ENCODE results near the gene IL18. TPM values are rescaled to one million over a fixed set of nuclear protein-coding genes. Genes with fewer than 3 reads are reported as not detected.
"Not testable (repeated sequence)": the region's sequence is repeated elsewhere in the genome, so short reads cannot be mapped to it uniquely, and the experiment has no call there.

IL18 gene
- total RNA-seq, result not detected
- under 1 TPM in 2 of 3 donors, not detected in 1; 0.16 to 0.19 TPM for polyA plus RNA-seq
- total RNA-seq, result 0 to 0.09 (median 0) reads per million in 6 experiments

DNA sequence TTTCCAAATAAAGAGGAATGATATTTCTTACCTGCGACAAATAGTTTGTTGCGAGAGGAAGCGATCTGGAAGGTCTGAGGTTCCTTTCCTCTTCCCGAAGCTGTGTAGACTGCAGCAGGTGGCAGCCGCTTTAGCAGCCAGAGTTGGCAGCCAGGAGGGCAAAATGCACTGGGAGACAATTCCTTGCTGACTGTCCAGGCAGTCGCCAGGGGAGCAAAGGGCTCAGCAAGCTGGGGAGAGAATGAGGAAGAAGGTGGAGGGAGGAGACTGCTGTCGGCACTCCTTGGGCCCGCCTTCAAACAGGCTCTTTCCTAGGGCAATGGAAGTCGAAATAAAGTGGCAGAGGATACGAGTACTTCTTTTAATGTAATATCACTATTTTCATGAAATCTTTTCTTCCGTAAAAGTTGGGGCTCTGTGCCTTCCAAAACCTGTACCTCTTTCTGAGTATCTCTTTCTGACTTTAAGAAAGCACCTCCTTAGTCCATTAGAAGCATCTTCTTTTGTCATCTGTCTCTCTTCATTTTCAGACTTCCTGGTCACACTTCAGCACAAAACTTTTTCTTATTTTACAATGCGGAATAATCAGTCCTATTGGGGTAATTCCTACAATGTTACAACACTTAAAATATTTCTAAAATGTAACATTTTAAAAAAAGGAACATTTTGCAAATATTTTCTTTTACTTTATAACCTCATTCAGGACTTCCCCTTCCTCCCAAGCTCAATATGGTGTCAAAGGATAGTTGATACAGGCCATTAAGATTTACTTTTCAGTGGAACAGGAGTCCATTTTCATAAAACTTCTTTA is at the start of gene IL18:
IL18 (minus strand) TSS at position 220 of the 811 bp plus-strand sequence. CDS start 9,041 bp downstream, outside the sequence.
- Mint-ChIP-seq H3K9me3 (peaks cover 0 to 2% (median 0%) of the 10 kb centered on the region in 9 donors), H3K36me3 (peaks cover 0 to 10% (median 9%) of the 10 kb centered on the region in 3 donors), H3K27ac (no peak within 1 kb of the TSS), H3K4me3 (peak within 1 kb of the TSS in 5 of 10 donors; percentile 12 to 74 (median 39)), H3K4me1 (peaks cover 0 to 26% (median 6%) of the 10 kb centered on the region in 4 donors), H3K27me3 (peaks cover 12 to 40% (median 25%) of the 10 kb centered on the region in 5 donors)
- POLR2A ChIA-PET, result no interaction called here
- DNase-seq (no peak), ATAC-seq (no peak)

- no peaks in the 10 kb centered on the region for H3K36me3 Mint-ChIP-seq
- peaks cover 0 to 9% (median 1%) of the 10 kb centered on the region in 5 donors for H3K27me3 Mint-ChIP-seq
- peaks cover 0 to 9% (median 0%) of the 10 kb centered on the region in 4 donors for H3K4me1 Mint-ChIP-seq
- H3K27ac Mint-ChIP-seq, result no peak overlapping the region
- no peak overlapping the region for H3K4me3 Mint-ChIP-seq
- DNase-seq (no peak), ATAC-seq (no peak)
- POLR2A ChIA-PET, result interaction anchor here (0.7 kb wide), 1 partner anchor 1907 kb away, joined by 3 read pairs; no protein-coding TSS in a partner anchor
- no peaks in the 10 kb centered on the region for H3K9me3 Mint-ChIP-seq
Measured at GRCh38 chr11:112212710-112213109, 48.8 kb upstream of the IL18 start.

- peaks cover 0 to 9% (median 0%) of the 10 kb centered on the region in 4 donors for H3K4me1 Mint-ChIP-seq
- H3K27me3 Mint-ChIP-seq, result peaks cover 0 to 9% (median 1%) of the 10 kb centered on the region in 5 donors
- no peak for DNase-seq
- no peaks in the 10 kb centered on the region for H3K9me3 Mint-ChIP-seq
- H3K27ac Mint-ChIP-seq, result no peak overlapping the region
- POLR2A ChIA-PET, result interaction anchor here (0.7 kb wide), 1 partner anchor 1907 kb away, joined by 3 read pairs; no protein-coding TSS in a partner anchor
- ATAC-seq, result no peak
- no peaks in the 10 kb centered on the region for H3K36me3 Mint-ChIP-seq
- H3K4me3 Mint-ChIP-seq, result no peak overlapping the region
Measured at GRCh38 chr11:112212290-112212689, 48.4 kb upstream of the IL18 start.

DNA sequence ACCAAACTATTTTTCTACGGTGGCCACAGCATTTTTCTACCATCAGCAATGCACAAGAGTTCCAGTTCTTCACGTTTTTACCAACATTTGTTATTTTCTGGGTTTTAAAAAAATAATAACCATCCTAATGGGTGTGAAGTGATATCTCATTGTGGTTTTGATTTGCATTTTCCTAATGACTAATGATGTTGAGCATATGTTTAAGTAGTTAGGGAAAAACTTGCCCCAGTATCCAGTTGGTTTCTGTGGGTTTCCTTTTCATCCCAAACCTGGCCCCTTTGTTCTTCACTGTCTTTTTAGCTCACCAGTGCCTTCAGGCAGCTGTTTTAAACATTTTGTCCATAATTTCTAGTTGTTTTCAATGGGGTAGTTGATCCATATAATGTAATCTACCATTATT is 47.6 kb upstream of the IL18 start:
- H3K4me1 Mint-ChIP-seq, result peaks cover 0 to 9% (median 0%) of the 10 kb centered on the region in 4 donors
- H3K27me3 Mint-ChIP-seq, result peaks cover 0 to 9% (median 1%) of the 10 kb centered on the region in 5 donors
- no peak overlapping the region for H3K4me3 Mint-ChIP-seq
- ATAC-seq, result no peak
- H3K9me3 Mint-ChIP-seq, result no peaks in the 10 kb centered on the region
- H3K27ac Mint-ChIP-seq, result no peak overlapping the region
- DNase-seq, result no peak
- POLR2A ChIA-PET, result no interaction called here
- H3K36me3 Mint-ChIP-seq, result peaks cover 0 to 2% (median 0%) of the 10 kb centered on the region in 3 donors

GRCh38 chr11:112210890-112211289 is 47.0 kb upstream of the IL18 start:
- H3K4me3 Mint-ChIP-seq, result no peak overlapping the region
- H3K9me3 Mint-ChIP-seq, result no peaks in the 10 kb centered on the region
- H3K36me3 Mint-ChIP-seq, result peaks cover 0 to 3% (median 0%) of the 10 kb centered on the region in 3 donors

GRCh38 chr11:112206071-112206470 is 42.2 kb upstream of the IL18 start:
- H3K9me3 Mint-ChIP-seq, result no peaks in the 10 kb centered on the region
- peaks cover 0 to 2% (median 0%) of the 10 kb centered on the region in 5 donors for H3K27me3 Mint-ChIP-seq
- H3K4me3 Mint-ChIP-seq, result no peak overlapping the region
- no peak overlapping the region for H3K27ac Mint-ChIP-seq
- no peaks in the 10 kb centered on the region for H3K4me1 Mint-ChIP-seq
- POLR2A ChIA-PET, result no interaction called here
- DNase-seq, result no peak
- no peak for ATAC-seq
- H3K36me3 Mint-ChIP-seq, result peaks cover 0 to 6% (median 0%) of the 10 kb centered on the region in 3 donors

More at GRCh38 chr11:112210890-112211289, 47.0 kb upstream of the IL18 start:
- no peak for DNase-seq
- no peak for ATAC-seq
- no peak overlapping the region for H3K27ac Mint-ChIP-seq
- POLR2A ChIA-PET, result no interaction called here
- H3K27me3 Mint-ChIP-seq, result peaks cover 0 to 9% (median 1%) of the 10 kb centered on the region in 5 donors
- H3K4me1 Mint-ChIP-seq, result peaks cover 0 to 9% (median 0%) of the 10 kb centered on the region in 4 donors

DNA sequence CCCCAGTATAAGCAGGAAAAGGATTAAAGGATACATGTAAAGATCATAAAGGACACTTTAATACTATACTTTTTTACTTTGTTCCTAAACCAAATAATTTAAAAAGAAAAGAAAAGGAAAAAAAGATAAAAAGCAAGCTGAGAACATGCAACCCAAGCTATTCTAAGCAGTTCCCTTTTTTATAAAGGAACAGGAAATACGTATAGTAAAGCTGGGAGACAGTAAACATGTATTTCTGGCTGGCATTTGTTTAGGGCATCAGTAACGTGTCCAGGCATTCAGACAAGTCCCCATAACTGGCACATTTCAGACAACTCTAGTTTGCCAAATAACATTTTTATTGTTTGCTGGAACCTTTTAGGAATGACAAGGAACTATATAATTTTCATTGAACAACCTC is 36.4 kb upstream of the IL18 start:
- peaks cover 0 to 8% (median 0%) of the 10 kb centered on the region in 3 donors for H3K36me3 Mint-ChIP-seq
- ATAC-seq (no peak), DNase-seq (no peak)
- POLR2A ChIA-PET, result no interaction called here
- H3K27me3 Mint-ChIP-seq, result peaks cover 0 to 4% (median 0%) of the 10 kb centered on the region in 5 donors
- no peak overlapping the region for H3K4me3 Mint-ChIP-seq
- H3K27ac Mint-ChIP-seq, result no peak overlapping the region
- H3K9me3 Mint-ChIP-seq, result no peaks in the 10 kb centered on the region
- H3K4me1 Mint-ChIP-seq, result peaks cover 0 to 6% (median 0%) of the 10 kb centered on the region in 4 donors

GRCh38 chr11:112199101-112199500 is 35.2 kb upstream of the IL18 start:
- not testable (repeated sequence) for H3K27ac Mint-ChIP-seq, H3K4me1 Mint-ChIP-seq, H3K36me3 Mint-ChIP-seq, H3K4me3 Mint-ChIP-seq, ATAC-seq, H3K9me3 Mint-ChIP-seq, H3K27me3 Mint-ChIP-seq, DNase-seq
- POLR2A ChIA-PET, result interaction anchor here (0.6 to 0.7 kb wide), 2 partner anchors 30 to 45 kb away, joined by 3 to 5 read pairs; no protein-coding TSS in a partner anchor

DNA sequence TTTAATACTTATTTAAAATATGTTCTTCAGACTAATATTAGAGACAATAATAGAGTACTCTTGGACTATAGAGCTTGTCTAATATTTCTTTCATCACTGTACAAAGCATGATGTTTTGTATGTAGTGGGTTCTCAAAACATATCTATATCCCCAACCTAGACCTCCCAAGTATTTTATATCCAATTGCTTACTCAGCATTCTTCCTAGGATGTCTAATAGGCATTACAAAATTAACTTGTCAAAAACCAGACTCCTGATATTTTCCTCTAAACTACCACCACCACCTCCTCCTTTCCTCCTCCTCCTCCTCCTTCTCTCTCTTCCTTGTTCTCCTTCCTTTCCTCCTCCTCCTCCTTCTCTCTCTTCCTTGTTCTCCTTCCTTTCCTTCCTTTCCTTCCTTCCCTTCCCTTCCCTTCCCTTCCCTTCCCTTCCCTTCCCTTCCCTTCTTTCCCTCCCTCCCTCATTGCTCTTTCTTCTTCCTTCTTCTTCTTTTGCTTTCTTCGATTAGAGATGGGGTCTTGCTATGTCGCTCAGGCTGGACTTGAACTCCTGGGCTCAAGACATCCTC is 32.7 kb upstream of the IL18 start:
- Mint-ChIP-seq H3K4me3 (no peak overlapping the region), H3K27ac (no peak overlapping the region), H3K36me3 (peaks cover 0 to 5% (median 0%) of the 10 kb centered on the region in 3 donors), H3K4me1 (peaks cover 0 to 6% (median 0%) of the 10 kb centered on the region in 4 donors), H3K27me3 (peaks cover 0 to 3% (median 0%) of the 10 kb centered on the region in 5 donors), H3K9me3 (no peaks in the 10 kb centered on the region)
- ATAC-seq, result no peak
- no peak for DNase-seq
- POLR2A ChIA-PET, result no interaction called here

GRCh38 chr11:112195951-112196351 is 32.1 kb upstream of the IL18 start:
- no peak for ATAC-seq
- no peak for DNase-seq
- peaks cover 0 to 3% (median 0%) of the 10 kb centered on the region in 5 donors for H3K27me3 Mint-ChIP-seq
- H3K9me3 Mint-ChIP-seq, result no peaks in the 10 kb centered on the region
- H3K27ac Mint-ChIP-seq, result peak overlapping the region in 1 of 10 donors; percentile 45
- peaks cover 0 to 6% (median 0%) of the 10 kb centered on the region in 4 donors for H3K4me1 Mint-ChIP-seq
- H3K4me3 Mint-ChIP-seq, result no peak overlapping the region
- POLR2A ChIA-PET, result no interaction called here
- H3K36me3 Mint-ChIP-seq, result peaks cover 0 to 5% (median 0%) of the 10 kb centered on the region in 3 donors

- H3K27ac Mint-ChIP-seq, H3K4me3 Mint-ChIP-seq, H3K27me3 Mint-ChIP-seq, H3K4me1 Mint-ChIP-seq, H3K36me3 Mint-ChIP-seq, H3K9me3 Mint-ChIP-seq, DNase-seq, ATAC-seq, POLR2A ChIA-PET: not testable (repeated sequence)
Measured at GRCh38 chr11:112195113-112195512, 31.2 kb upstream of the IL18 start.

DNA sequence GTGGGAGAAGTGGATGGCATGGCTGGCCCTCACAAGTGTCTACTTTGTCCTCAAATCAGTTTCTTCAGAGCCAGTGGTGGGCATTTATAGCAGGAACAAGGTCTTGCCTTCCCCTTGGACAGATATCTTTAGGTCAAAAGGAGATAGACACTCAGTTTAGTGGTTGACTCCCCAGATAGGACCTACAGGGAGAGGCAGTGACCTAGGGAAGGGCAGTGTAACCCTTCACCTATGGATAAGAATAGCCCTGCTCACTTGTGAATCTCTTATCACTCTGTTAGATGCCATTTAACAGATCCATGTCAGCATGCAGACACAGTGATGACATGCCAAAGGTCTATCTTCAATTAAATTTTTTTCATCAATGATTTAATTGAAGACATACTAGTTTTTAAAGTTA is 22.4 kb upstream of the IL18 start:
- no peak for ATAC-seq

DNA sequence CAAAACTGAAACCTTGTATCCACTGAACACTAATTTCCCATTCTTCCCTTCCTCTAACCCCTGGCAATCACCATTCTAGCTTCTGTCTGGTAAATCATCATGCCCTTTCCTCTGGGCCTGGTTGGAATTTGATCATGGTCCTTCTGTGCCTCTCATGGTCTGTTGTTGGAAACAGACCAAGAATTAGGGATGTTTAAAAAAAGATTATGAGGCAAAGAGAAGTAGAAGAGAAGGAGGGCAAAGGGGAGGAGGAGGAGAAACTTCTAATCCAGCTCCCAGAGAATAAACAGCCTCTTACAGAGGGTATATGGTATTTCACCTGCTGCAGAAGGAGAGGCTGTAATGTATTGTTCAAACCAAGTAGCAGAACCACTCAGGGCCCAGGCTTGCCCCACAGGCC is 22.0 kb upstream of the IL18 start:
- DNase-seq (no peak), ATAC-seq (no peak)
- H3K27ac Mint-ChIP-seq, result peak overlapping the region in 1 of 10 donors; percentile 18
- H3K9me3 Mint-ChIP-seq, result peaks cover 0 to 3% (median 0%) of the 10 kb centered on the region in 9 donors
- POLR2A ChIA-PET, result no interaction called here
- H3K4me3 Mint-ChIP-seq, result no peak overlapping the region
- peaks cover 0 to 1% (median 0%) of the 10 kb centered on the region in 4 donors for H3K4me1 Mint-ChIP-seq
- H3K36me3 Mint-ChIP-seq, result peaks cover 0 to 5% (median 2%) of the 10 kb centered on the region in 3 donors
- peaks cover 0 to 15% (median 4%) of the 10 kb centered on the region in 5 donors for H3K27me3 Mint-ChIP-seq

More for the DNA sequence above, 22.4 kb upstream of the IL18 start:
- Mint-ChIP-seq H3K27me3 (peaks cover 0 to 15% (median 3%) of the 10 kb centered on the region in 5 donors), H3K9me3 (peaks cover 0 to 3% (median 0%) of the 10 kb centered on the region in 9 donors), H3K27ac (peak overlapping the region in 1 of 10 donors; percentile 18), H3K4me1 (peaks cover 0 to 1% (median 0%) of the 10 kb centered on the region in 4 donors), H3K36me3 (peaks cover 0 to 4% (median 2%) of the 10 kb centered on the region in 3 donors), H3K4me3 (no peak overlapping the region)
- POLR2A ChIA-PET, result no interaction called here
- DNase-seq, result no peak

Data from naive thymus-derived CD8-positive, alpha-beta T cell (primary cell).